Kidney glomerular epithelial cell (primary cell): ENCODE results near the gene PUSL1.

Experiments
- DNase-seq: peaks from one replicate; lab custom pipeline; 2025; lab: John Stamatoyannopoulos, UW

The PUSL1 gene

GRCh38 chr1:1325288-1326074 is 17.1 kb downstream of the PUSL1 start:
- DNase-seq: no peak

DNA sequence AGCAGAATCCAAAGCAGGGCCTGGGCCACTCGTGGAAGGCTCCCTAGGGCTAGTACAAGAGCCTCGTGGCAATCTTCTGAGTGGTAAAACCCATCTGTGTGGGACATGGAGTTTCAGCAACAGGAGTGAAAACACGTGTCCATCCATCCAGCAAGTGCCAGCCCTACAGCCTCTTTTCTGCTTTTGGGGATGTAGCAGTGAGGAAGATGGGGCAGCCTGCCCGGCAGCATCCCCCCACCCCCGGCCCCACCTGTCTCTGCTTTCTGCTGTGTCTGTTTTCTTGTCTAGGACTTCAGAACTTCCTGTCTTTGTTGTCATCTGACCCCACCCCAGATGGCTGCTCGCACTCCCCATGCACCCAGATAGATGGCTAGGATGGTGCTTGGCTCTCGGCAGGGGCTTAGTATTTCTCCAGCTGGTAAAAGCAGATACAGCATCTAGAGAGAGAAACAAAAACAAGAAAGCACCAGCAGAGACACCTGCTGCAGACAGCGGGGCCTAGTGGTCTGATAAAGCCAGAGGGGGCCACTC is 17.7 kb downstream of the PUSL1 start:
- DNase-seq: no peak

DNA sequence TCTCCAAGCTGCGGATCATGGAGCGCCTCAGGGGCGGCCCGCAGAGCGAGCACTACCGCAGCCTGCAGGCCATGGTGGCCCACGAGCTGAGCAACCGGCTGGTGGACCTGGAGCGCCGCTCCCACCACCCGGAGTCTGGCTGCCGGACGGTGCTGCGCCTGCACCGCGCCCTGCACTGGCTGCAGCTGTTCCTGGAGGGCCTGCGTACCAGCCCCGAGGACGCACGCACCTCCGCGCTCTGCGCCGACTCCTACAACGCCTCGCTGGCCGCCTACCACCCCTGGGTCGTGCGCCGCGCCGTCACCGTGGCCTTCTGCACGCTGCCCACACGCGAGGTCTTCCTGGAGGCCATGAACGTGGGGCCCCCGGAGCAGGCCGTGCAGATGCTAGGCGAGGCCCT is 18.9 kb downstream of the PUSL1 start:
- no peak for DNase-seq

DNA sequence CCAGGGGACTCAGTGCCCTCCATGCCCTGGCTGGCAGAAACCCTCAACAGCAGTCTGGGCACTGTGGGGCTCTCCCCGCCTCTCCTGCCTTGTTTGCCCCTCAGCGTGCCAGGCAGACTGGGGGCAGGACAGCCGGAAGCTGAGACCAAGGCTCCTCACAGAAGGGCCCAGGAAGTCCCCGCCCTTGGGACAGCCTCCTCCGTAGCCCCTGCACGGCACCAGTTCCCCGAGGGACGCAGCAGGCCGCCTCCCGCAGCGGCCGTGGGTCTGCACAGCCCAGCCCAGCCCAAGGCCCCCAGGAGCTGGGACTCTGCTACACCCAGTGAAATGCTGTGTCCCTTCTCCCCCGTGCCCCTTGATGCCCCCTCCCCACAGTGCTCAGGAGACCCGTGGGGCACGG is 19.9 kb downstream of the PUSL1 start:
- DNase-seq: no peak

DNA sequence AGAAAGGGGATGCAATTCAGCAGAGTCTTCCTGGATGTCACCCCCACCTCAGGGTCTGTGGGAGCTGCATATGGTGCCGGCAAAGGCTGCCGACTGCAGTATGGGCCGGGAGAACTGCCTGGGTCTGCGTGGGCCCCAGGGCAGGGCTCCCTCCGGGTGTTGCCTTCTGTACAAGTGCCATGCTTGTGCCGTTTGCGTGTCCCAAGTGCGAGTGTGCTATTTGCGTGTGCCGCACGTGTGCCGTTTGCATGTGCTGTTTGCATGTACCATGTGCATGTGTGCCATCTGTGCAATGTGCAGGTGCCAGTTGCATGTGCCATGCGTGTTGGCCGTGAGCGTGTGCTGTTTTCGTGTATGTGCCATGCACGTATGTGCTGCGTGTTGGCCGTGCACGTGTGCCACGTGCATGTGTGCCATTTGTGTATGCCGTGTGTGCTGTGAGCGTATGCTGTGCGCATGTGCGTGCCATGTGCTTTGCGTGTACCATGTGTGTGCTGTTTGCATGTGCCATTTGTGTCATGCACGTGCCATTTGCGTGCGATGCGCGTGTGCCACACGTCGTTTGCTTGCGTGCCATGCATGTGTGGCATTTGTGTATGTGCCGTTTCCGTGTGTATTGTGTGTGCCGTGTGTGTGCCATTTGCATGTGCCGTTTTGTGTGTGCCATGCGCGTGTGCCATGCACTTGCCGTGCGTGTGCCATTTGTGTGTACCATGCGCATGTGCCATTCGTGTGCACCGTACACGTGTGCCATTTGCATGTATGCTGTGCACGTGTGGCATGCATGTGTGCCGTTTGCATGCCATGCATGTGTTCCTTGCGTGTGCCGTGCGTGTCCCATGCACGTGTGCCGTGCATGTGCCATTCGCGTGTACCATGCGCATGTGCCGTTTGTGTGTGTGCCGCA is 21.2 kb downstream of the PUSL1 start:
- no peak for DNase-seq

- DNase-seq: no peak
Measured at GRCh38 chr1:1330366-1331067, 22.1 kb downstream of the PUSL1 start.

GRCh38 chr1:1331068-1331965 is 22.9 kb downstream of the PUSL1 start, which contains the start of gene TAS1R3:
TAS1R3 (plus strand) TSS chr1:1331280; CDS start chr1:1331346, 66 bp downstream.
- DNase-seq: no peak

DNA sequence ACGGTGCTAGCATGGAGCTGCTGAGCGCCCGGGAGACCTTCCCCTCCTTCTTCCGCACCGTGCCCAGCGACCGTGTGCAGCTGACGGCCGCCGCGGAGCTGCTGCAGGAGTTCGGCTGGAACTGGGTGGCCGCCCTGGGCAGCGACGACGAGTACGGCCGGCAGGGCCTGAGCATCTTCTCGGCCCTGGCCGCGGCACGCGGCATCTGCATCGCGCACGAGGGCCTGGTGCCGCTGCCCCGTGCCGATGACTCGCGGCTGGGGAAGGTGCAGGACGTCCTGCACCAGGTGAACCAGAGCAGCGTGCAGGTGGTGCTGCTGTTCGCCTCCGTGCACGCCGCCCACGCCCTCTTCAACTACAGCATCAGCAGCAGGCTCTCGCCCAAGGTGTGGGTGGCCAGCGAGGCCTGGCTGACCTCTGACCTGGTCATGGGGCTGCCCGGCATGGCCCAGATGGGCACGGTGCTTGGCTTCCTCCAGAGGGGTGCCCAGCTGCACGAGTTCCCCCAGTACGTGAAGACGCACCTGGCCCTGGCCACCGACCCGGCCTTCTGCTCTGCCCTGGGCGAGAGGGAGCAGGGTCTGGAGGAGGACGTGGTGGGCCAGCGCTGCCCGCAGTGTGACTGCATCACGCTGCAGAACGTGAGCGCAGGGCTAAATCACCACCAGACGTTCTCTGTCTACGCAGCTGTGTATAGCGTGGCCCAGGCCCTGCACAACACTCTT is 23.8 kb downstream of the PUSL1 start:
- DNase-seq: no peak

- DNase-seq: no peak
Measured at GRCh38 chr1:1332774-1333480, 24.5 kb downstream of the PUSL1 start.

DNA sequence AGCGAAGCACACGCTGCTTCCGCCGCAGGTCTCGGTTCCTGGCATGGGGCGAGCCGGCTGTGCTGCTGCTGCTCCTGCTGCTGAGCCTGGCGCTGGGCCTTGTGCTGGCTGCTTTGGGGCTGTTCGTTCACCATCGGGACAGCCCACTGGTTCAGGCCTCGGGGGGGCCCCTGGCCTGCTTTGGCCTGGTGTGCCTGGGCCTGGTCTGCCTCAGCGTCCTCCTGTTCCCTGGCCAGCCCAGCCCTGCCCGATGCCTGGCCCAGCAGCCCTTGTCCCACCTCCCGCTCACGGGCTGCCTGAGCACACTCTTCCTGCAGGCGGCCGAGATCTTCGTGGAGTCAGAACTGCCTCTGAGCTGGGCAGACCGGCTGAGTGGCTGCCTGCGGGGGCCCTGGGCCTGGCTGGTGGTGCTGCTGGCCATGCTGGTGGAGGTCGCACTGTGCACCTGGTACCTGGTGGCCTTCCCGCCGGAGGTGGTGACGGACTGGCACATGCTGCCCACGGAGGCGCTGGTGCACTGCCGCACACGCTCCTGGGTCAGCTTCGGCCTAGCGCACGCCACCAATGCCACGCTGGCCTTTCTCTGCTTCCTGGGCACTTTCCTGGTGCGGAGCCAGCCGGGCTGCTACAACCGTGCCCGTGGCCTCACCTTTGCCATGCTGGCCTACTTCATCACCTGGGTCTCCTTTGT is 25.3 kb downstream of the PUSL1 start:
- no peak for DNase-seq

DNA sequence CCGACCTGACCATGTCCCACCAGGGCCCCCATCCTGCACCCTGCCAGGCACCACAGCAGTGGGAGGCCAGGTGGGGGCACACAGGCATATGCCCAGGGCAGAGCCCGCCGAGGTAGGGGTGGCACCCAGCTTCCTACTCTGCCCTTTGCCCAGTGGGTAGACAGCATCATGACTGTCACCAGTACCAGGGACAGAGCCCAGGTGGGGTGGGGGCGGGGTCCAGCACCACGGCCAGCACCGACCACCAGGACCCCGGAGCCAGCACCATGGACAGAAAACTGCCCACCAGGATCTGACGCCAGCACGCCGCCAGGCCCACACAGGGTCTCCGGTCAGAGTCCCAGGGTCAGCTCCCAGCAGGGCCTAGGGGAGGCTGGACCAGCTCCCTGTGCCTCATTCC is 26.4 kb downstream of the PUSL1 start:
- DNase-seq: no peak

DNA sequence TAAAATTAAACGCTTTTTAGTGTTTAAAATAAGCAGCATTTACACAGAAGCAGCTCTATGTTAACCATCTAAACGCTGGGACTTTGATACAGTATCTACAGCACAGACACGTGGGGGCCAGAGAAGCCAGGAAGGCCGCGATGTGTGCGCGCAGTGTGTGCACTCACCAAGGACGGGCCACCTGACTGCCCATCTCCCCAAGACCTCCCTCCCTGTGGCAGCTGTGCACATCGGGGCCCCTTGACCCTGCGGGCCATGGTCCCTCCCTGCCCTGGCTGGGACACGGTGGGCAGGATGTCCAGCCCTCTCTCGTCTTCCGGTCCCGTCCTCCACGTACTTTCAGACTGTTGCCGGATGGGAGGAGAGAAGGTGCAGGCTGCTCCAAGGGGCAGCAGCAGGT is 26.9 kb downstream of the PUSL1 start:
- DNase-seq: no peak

- no peak for DNase-seq
Measured at GRCh38 chr1:1335792-1336248, 27.4 kb downstream of the PUSL1 start.

DNA sequence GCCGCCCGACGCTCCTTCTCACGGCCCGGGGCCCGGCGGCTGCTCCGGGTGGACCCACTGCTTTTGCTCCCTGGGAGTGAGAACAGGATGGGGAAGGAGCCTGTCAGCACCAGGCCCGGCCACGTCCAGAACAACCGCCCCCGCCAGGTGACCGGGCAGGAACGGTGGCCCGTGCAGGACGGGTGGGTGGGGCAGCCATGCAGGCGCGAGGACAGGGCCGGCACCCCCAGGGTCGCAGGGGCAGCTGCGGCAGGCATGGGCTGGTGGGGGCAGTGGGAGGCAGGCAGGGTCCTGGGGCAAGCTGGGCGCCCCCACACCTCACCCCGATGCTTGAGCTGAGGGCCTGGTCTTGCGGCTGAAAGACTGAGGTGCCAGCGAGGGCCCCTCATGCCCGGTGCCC is 28.0 kb downstream of the PUSL1 start:
- no peak for DNase-seq

GRCh38 chr1:1336931-1337792 is 28.8 kb downstream of the PUSL1 start:
- DNase-seq: no peak

DNA sequence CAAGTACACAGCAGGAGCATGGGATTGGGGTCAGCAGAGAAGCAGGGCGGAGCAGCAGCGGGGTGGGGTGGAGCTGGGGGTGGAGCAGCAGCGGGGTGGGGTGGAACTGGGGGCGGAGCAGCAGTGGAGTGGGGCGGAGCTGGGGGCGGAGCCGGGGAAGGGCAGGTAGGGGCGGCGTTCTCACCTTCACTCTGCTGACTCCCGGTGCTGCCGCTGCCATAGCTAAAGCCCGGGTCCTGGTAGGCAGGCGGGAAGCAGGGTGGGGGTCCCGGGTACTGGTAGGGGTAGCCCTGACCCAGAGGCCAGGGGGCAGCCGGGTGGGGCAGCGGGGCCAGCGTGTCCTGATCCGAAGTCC is 29.4 kb downstream of the PUSL1 start:
- DNase-seq: no peak

- DNase-seq: no peak
Measured at GRCh38 chr1:1338278-1338677, 29.9 kb downstream of the PUSL1 start.

- no peak for DNase-seq
Measured at GRCh38 chr1:1340185-1340584, 31.8 kb downstream of the PUSL1 start.
